Effector memory CD4-positive, alpha-beta T cell (primary cell): ENCODE data around the gene SLC17A2.

Source experiments
- DNase-seq, 3 donors: peaks; one replicate each; pipeline ENCODE4 v3.0.0-alpha.2; 2020
- H3K27ac ChIP-seq: 2 replicates; pipeline ENCODE4 v1.7.0; 2013; ENCODE audit warnings: mild to moderate bottlenecking, low read length, moderate library complexity; ENCODE audit not compliant: insufficient read depth, poor library complexity, severe bottlenecking
- H3K27me3 ChIP-seq: replicated peaks from 2 replicates; pipeline ENCODE4 v1.7.0; 2013; ENCODE audit warnings: mild to moderate bottlenecking, low read length; ENCODE audit not compliant: insufficient read depth, control insufficient read depth, poor library complexity, severe bottlenecking
- H3K36me3 ChIP-seq: 2 replicates; pipeline ENCODE4 v1.7.0; 2013; ENCODE audit warnings: mild to moderate bottlenecking, low read length, moderate library complexity; ENCODE audit not compliant: control insufficient read depth, insufficient read depth
- H3K4me1 ChIP-seq: 2 replicates; pipeline ENCODE4 v1.7.0; 2013; ENCODE audit warnings: low read length, mild to moderate bottlenecking; ENCODE audit not compliant: control insufficient read depth, insufficient read depth, poor library complexity, severe bottlenecking
- H3K4me3 ChIP-seq: 2 replicates; pipeline ENCODE4 v1.7.0; 2013; ENCODE audit warnings: low read length, low read depth, mild to moderate bottlenecking; ENCODE audit not compliant: insufficient read depth, poor library complexity, severe bottlenecking
- H3K9me3 ChIP-seq: 2 replicates; pipeline ENCODE4 v1.7.0; 2013; ENCODE audit warnings: mild to moderate bottlenecking, low read length, moderate library complexity; ENCODE audit not compliant: control insufficient read depth

The SLC17A2 gene

GRCh38 chr6:25922301-25922700 lies 8.2 kb downstream of the SLC17A2 start:
- Histone ChIP-seq H3K9me3 (no peaks in the 10 kb centered on the region), H3K4me3 (no peak overlapping the region), H3K27ac (no peak overlapping the region), H3K36me3 (no peaks in the 10 kb centered on the region), H3K27me3 (no peaks in the 10 kb centered on the region), H3K4me1 (no peaks in the 10 kb centered on the region)
- DNase-seq, result no peak

DNA sequence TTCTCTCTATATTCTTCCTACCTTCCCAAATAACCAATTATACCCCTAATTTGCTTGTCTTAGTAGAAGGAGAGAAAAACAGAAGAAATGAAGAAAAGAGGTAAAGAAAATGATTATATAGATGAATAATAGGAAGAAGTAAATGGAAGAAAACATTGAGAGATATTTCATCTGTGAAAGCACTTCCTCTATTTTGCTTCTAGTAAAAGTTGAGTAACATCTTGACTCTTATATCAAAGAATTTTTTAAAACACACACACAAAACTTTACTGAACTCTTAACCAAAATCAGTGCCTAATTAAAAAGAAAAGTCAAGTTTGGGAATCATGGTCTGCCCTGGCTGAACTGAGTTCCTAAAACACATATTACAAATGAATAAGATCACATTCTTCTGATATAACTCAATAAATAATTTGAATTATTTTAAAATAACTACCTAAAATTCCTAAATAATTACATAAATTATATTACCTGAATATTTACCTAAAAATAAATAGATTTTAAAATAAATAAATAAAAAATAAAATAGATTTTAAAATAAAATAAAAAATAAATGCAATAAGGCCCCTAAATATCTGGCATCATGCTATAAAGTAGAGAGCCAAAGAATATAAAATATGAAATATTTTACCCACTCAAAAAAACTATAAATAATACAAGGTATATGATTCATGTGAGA lies 8.8 kb downstream of the SLC17A2 start:
- no peaks in the 10 kb centered on the region for H3K27me3 ChIP-seq
- no peak overlapping the region for H3K27ac ChIP-seq
- no peak overlapping the region for H3K4me3 ChIP-seq
- no peaks in the 10 kb centered on the region for H3K9me3 ChIP-seq
- no peak for DNase-seq
- no peaks in the 10 kb centered on the region for H3K4me1 ChIP-seq
- no peaks in the 10 kb centered on the region for H3K36me3 ChIP-seq

DNA sequence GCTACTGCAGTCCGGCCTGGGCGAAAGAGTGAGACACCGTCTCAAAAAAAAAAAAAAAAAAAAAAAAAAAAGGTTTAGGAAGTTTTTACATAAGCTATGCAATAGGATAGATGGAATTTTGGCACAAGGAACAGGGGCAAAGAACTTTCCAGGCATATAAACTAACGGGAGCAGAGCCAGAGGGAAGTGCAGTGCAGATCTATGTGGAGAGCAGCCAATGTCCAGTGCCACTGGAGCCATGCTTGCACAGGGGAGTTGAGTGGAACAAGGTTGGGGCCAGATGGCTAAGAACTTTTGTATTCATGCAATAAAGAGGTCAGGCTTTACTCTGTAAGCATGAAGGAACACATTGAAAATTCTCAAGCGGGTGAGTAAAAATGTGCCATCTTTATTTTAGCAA lies 10.8 kb downstream of the SLC17A2 start:
- no peaks in the 10 kb centered on the region for H3K36me3 ChIP-seq
- no peak overlapping the region for H3K4me3 ChIP-seq
- H3K9me3 ChIP-seq, result no peaks in the 10 kb centered on the region
- H3K27ac ChIP-seq, result no peak overlapping the region
- H3K4me1 ChIP-seq, result no peaks in the 10 kb centered on the region
- DNase-seq, result no peak
- no peaks in the 10 kb centered on the region for H3K27me3 ChIP-seq

DNA sequence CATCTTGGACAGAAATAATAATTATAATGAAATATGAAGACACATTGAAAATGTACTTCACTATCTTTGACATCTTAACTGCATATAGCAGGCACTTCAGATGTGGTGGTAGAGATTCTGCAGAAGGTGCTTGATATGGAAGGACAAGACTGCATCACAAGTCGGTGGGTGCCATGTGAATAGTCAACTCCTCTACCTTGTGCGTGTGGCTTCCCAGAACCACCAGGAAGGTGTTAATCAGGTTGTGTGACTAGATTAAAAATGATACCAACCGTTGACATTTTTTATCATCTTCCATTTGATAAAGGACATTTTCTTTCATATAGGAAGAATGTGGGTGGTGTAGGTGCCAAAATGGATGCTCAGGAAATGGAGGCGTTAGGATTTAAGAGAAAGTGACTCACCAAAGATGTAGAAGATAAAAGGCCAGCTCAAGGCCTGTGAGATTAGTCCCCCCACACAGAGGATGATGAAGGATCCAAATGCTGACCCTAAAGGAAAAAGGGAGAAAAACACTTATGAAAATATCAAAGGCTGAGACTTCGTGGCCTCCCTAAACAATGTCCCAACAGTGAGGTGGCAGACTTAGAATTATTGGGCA lies 12.3 kb downstream of the SLC17A2 start:
- Histone ChIP-seq H3K4me3 (no peak overlapping the region), H3K4me1 (no peaks in the 10 kb centered on the region), H3K27ac (no peak overlapping the region), H3K9me3 (no peaks in the 10 kb centered on the region), H3K36me3 (no peaks in the 10 kb centered on the region), H3K27me3 (no peaks in the 10 kb centered on the region)
- no peak for DNase-seq

GRCh38 chr6:25916789-25917490 lies 13.6 kb downstream of the SLC17A2 start:
- no peaks in the 10 kb centered on the region for H3K36me3 ChIP-seq
- no peak overlapping the region for H3K27ac ChIP-seq
- no peaks in the 10 kb centered on the region for H3K9me3 ChIP-seq
- no peak overlapping the region for H3K4me3 ChIP-seq
- DNase-seq, result no peak
- no peaks in the 10 kb centered on the region for H3K27me3 ChIP-seq
- no peaks in the 10 kb centered on the region for H3K4me1 ChIP-seq

DNA sequence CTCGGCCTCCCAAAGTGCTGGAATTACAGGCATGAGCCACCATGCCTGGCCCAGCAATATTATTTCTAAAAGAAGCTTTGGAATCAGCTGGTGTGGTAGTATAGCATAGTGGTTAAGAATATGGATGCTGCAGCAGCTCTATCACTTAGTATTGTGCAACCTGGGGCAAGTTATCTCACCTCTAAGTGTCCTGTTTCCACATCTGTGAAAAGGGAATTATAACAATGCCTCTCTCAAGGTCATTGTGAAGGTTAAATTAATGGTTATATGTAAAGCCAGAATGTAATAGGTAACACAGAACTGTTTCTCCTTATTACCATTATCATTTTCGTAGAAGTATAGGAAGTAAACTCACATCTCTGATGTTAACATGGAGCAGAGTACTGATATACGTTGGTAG lies 14.2 kb downstream of the SLC17A2 start:
- no peaks in the 10 kb centered on the region for H3K4me1 ChIP-seq
- no peaks in the 10 kb centered on the region for H3K36me3 ChIP-seq
- DNase-seq, result no peak
- no peak overlapping the region for H3K4me3 ChIP-seq
- H3K9me3 ChIP-seq, result no peaks in the 10 kb centered on the region
- no peak overlapping the region for H3K27ac ChIP-seq
- H3K27me3 ChIP-seq, result no peaks in the 10 kb centered on the region

DNA sequence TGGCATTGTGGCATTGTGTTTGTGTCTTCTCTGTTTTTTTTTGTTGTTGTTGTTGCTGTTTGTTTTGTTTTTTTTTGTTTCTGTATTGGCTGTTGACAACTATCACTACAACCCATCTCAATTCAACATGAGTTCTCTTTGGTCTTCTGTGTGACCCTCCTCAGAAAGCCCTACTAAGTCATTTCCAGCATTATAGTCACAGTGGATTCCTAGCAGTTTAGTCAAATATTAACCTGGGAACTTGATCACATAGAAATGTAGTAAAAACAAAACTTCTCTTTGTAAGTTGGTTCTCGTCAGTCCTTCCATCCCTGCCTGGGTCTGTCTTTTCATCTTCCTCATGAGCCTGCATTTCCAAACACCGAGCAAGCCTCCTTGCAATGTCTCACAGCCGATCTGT lies 16.8 kb downstream of the SLC17A2 start:
- no peak for DNase-seq
- Histone ChIP-seq H3K4me1 (no peaks in the 10 kb centered on the region), H3K9me3 (no peaks in the 10 kb centered on the region), H3K4me3 (no peak overlapping the region), H3K36me3 (no peaks in the 10 kb centered on the region), H3K27ac (no peak overlapping the region), H3K27me3 (no peaks in the 10 kb centered on the region)

DNA sequence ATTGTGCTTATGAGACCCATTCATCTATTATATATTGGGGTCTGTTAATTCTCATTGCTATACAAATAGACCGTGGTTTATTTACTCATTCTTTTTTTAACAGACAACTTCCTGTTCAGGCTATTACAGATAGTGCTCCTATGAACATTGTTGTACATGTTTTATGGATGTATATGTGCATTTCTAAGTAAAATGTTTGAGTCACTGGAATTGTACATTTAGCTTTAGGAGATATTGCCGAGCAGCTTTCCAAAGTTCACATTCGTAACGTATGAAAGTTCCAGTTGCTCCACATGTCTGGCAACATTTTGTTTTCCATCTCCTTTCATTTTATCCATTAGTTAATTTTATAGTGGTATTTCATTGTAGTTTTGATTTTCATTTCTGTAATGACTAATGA lies 19.1 kb downstream of the SLC17A2 start:
- H3K27me3 ChIP-seq, result no peaks in the 10 kb centered on the region
- no peak overlapping the region for H3K27ac ChIP-seq
- no peaks in the 10 kb centered on the region for H3K4me1 ChIP-seq
- DNase-seq, result no peak
- H3K9me3 ChIP-seq, result no peaks in the 10 kb centered on the region
- H3K4me3 ChIP-seq, result no peak overlapping the region
- H3K36me3 ChIP-seq, result no peaks in the 10 kb centered on the region

- no peaks in the 10 kb centered on the region for H3K36me3 ChIP-seq
- no peak overlapping the region for H3K27ac ChIP-seq
- no peak for DNase-seq
- peaks cover 4% of the 10 kb centered on the region for H3K27me3 ChIP-seq
- H3K4me1 ChIP-seq, result no peaks in the 10 kb centered on the region
- no peak overlapping the region for H3K4me3 ChIP-seq
- no peaks in the 10 kb centered on the region for H3K9me3 ChIP-seq
Measured at GRCh38 chr6:25907475-25908014, 22.9 kb downstream of the SLC17A2 start.

- H3K4me3 ChIP-seq, result no peak overlapping the region
- peaks cover 4% of the 10 kb centered on the region for H3K27me3 ChIP-seq
- H3K36me3 ChIP-seq, result no peaks in the 10 kb centered on the region
- no peaks in the 10 kb centered on the region for H3K4me1 ChIP-seq
- no peaks in the 10 kb centered on the region for H3K9me3 ChIP-seq
- DNase-seq, result no peak
- no peak overlapping the region for H3K27ac ChIP-seq
Measured at GRCh38 chr6:25903467-25904099, 26.9 kb downstream of the SLC17A2 start.
